Omental fat pad (tissue), 4 donors: Measurements from ENCODE around the gene CTNS. TPM values are rescaled to one million over a fixed set of nuclear protein-coding genes. Genes with fewer than 3 reads are reported as not detected.

Source experiments
- ATAC-seq: fragments of 150-250 bp; one replicate; pipeline ENCODE4 v1.9.1; 2016; ENCODE audit warnings: mild to moderate bottlenecking, moderate library complexity; ENCODE audit not compliant: low FRiP score
- DNase-seq: peaks from one replicate; pipeline ENCODE4 v3.0.0-alpha.2; 2019; ENCODE audit warnings: low spot score
- CTCF ChIP-seq, 3 donors: fragments of 450-650 bp; IDR thresholded peaks; one replicate each; pipeline ENCODE4 v1.5.1; 2016 to 2017; ENCODE audit warnings: antibody characterized with exemption in 3 of 3, mild to moderate bottlenecking in 3 of 3, moderate library complexity in 2 of 3
- total RNA-seq, 4 donors: library from RNA; depleted of rRNA; stranded (reverse); fragments of >200 nt; gene quantifications; one replicate each; pipeline ENCODE4 v1.1.0, GENCODE V29; 2016

Gene CTNS
- total RNA-seq, 4 donors from 2014 or later: 18.8 to 29.9 (median 23.1) TPM

- ATAC-seq (no peak), DNase-seq (no peak)
- TF ChIP-seq CTCF (IDR thresholded peaks at IDR 0.05): no peak
Measured at GRCh38 chr17:3657588-3657869, 21.0 kb downstream of the CTNS start.

DNA sequence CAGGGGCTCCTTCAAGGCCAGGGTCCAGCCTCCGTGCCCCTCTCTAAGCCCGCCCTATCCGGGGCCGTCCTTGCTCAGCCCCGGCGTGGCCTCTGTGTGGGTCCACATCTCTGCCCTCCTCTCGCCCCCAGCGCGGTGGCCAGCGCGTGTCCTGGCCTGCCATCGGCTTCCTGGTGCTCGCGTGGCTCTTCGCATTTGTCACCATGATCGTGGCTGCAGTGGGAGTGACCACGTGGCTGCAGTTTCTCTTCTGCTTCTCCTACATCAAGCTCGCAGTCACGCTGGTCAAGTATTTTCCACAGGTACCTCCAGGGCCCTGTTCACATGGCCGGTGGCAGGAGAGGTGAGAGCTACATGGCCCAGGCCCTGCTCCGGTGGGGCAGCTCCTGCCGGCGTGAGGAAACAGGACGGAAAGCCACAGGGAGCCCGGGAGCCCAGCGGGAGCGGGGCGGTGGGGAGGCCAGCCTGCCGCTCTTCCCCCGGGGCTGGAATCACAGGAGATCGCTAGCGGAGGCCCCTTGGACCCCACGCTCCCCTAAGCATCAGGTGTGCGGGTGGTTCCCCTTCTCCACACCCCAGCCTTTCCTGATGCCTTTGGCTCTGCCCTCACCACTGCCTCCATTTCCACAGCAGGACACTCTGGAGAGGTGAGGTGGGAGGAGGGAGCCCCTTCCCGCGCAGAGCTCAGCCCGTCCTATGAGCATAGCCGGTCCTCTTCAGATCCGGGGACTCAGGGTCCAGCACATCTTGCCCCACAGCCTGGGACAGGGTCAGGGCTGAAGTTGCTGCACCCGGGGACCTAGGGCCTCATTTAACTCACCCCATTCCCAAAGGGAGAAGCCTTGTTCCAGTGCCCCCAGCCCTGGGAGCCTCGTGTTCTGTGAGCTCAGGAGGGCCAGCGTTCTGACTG, 21.6 kb downstream of the CTNS start:
- ATAC-seq (no peak), DNase-seq (no peak)
- no peak for TF ChIP-seq CTCF (IDR thresholded peaks at IDR 0.05)

GRCh38 chr17:3658784-3659449, 22.4 kb downstream of the CTNS start:
- no peak for DNase-seq
- no peak for TF ChIP-seq CTCF (IDR thresholded peaks at IDR 0.05)

DNA sequence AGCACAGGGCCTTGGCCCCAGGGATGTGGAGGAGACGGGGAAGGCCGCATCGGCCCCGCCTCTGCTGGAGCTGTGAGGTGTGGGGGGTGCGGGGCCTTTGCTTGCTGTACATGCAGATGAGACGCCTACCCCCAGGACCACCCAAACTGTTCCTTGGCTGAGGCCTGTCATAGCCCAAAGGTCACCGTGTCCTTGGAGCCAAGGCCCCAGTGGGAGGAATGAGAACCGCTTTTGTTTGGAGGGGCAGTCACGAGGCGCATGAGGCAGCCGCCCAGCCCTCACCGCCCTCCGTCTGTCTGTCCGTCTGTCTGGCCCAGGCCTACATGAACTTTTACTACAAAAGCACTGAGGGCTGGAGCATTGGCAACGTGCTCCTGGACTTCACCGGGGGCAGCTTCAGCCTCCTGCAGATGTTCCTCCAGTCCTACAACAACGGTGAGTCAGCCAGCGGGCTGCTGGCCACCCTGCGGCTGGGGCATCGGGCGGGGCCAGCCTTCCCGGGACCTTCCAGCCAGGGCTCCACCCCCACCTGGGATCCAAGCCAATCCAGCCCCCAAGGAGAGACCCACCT, 23.1 kb downstream of the CTNS start:
- DNase-seq (peak; percentile 58), ATAC-seq (peak; percentile 87)
- no peak for TF ChIP-seq CTCF (IDR thresholded peaks at IDR 0.05)

More at GRCh38 chr17:3658784-3659449, 22.4 kb downstream of the CTNS start:
- ATAC-seq: no peak

- ATAC-seq: no peak
- TF ChIP-seq CTCF (IDR thresholded peaks at IDR 0.05): no peak
- no peak for DNase-seq
Measured at GRCh38 chr17:3660311-3660891, 23.8 kb downstream of the CTNS start.

GRCh38 chr17:3663102-3664011, 26.8 kb downstream of the CTNS start:
- TF ChIP-seq CTCF (IDR thresholded peaks at IDR 0.05): no peak
- no peak for ATAC-seq
- no peak for DNase-seq
